GM13977 (cell line): ENCODE results near the gene FBXW8.

ENCODE experiments used
- DNase-seq: peaks from one replicate; pipeline ENCODE4 v3.0.0; 2012; ENCODE audit warnings: low spot score
- CTCF ChIP-seq: IDR thresholded peaks from 2 replicates; pipeline ENCODE4 v1.5.1; 2012; ENCODE audit warnings: mild to moderate bottlenecking, control low read depth; ENCODE audit not compliant: insufficient read depth; ENCODE audit errors: extremely low read depth, missing control alignments
- in situ Hi-C: fragments of 300-500 bp; cut with MboI; formaldehyde crosslinking; loops from one replicate; pipeline ENCODE4 v1.12.0; 2022; ENCODE audit warnings: low sequenced_read_pairs, low pct_unique_long_range_greater_than_20kb, mixed read lengths, inconsistent platforms; ENCODE audit not compliant: unreplicated experiment

FBXW8 gene

GRCh38 chr12:116962197-116962596, 51.4 kb downstream of the FBXW8 start:
- TF ChIP-seq CTCF, result no peak
- in situ Hi-C loops, result no loop called here
- DNase-seq, result peak; percentile 24

- TF ChIP-seq CTCF, result no peak
- in situ Hi-C loops, result no loop called here
- DNase-seq, result no peak
Measured at GRCh38 chr12:116962783-116963356, 52.1 kb downstream of the FBXW8 start.

GRCh38 chr12:116964054-116965050, 53.6 kb downstream of the FBXW8 start:
- in situ Hi-C loops, result no loop called here
- no peak for TF ChIP-seq CTCF
- DNase-seq, result no peak

- TF ChIP-seq CTCF, result no peak
- DNase-seq, result no peak
- in situ Hi-C loops, result no loop called here
Measured at GRCh38 chr12:116968986-116969385, 58.2 kb downstream of the FBXW8 start.

- in situ Hi-C loops, result no loop called here
- DNase-seq, result no peak
- no peak for TF ChIP-seq CTCF
Measured at GRCh38 chr12:116969615-116970585, 59.1 kb downstream of the FBXW8 start.

GRCh38 chr12:116971222-116971621, 60.5 kb downstream of the FBXW8 start:
- TF ChIP-seq CTCF, result no peak
- no peak for DNase-seq
- in situ Hi-C loops, result no loop called here
